NCI-H187 (cell line): ENCODE data around the gene SLC2A13.

ENCODE experiments used
- DNase-seq, 2 experiments: peaks; one replicate each; lab custom pipeline; 2025; lab: John Stamatoyannopoulos, UW

Gene SLC2A13

DNA sequence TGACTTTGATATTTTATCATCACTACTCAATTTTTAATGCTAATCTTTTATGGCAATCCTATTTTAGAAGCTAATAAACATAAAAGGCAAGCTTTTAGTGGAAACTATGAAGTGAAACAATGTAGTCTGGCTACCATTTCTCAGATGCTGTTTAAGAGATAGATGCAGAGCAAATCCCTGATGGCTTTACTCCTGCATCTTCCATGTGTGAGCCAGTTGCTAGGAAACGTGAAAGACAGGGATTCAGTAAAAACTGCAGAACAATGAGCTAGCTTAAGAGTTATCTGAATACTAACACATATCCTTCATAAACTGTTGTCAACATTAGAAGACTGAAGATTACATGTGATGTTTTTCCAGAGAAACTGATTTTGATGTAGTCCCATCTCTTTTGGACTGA, 112.6 kb downstream of the SLC2A13 start:
- DNase-seq = no peak

- DNase-seq = no peak
Observed at GRCh38 chr12:39990122-39991101, 115.5 kb downstream of the SLC2A13 start.

DNA sequence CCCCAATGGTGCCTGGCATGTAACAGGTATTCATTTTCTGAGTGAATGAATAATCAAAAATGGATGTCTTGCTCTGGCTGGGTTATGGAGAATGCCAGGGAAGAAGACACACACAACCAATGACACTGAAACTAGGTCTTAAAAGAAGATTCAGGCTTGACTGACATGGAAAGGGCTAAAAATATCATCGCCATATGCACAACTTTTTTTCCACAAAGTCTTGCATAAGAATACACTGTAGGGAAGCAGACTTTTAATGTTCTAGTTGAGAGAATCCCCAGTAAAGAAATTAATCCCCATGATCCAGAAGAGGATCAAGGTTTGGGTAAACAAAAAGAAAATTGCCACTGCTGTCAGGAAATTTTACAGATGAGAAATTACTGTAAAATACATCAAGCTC, 116.4 kb downstream of the SLC2A13 start:
- no peak for DNase-seq

- no peak for DNase-seq
Observed at GRCh38 chr12:39988574-39988973, 117.3 kb downstream of the SLC2A13 start.

- DNase-seq = no peak
Observed at GRCh38 chr12:39986674-39987073, 119.2 kb downstream of the SLC2A13 start.

DNA sequence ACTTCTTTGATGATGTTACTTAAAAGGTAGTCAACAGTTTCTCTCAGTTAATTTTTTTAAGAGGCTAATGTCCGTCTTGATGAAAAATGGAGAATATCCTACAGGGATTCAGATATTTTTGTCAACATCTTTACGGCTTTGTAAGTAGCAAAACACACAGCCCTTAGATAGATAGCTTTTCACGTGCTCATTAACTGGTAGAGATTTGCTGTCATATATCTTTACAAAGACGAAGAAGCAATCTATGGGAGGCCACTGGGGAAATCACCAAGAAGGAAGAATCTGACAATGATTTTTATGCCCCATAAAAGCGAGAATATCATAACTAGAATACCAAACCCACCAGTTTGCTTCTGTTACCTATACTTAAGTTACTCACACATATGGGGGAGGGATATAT, 121.2 kb downstream of the SLC2A13 start:
- DNase-seq = no peak

- DNase-seq = no peak
Observed at GRCh38 chr12:39975374-39975918, 130.4 kb downstream of the SLC2A13 start.

DNA sequence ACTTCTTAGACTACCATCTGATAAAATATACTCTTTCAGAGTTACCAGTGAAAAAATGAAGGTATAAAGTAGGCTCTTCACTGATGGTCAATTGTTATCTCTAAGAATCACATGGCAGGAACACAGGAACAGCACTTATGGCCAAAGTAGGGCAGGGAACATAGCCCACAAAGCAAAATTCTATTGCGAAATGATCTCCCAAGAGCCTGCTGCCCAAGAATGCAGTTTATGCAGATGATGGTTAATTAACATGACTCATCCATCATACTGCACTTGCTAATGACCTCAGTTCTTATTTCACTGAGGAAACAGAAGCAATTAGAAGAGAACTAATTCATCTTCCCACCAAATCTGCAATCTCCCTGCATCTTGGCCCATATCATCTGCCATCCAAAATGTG, 133.8 kb downstream of the SLC2A13 start:
- DNase-seq = no peak

- no peak for DNase-seq
Observed at GRCh38 chr12:39971348-39971747, 134.5 kb downstream of the SLC2A13 start.

- no peak for DNase-seq
Observed at GRCh38 chr12:39966721-39967120, 139.2 kb downstream of the SLC2A13 start.

GRCh38 chr12:39966256-39966655, 139.6 kb downstream of the SLC2A13 start:
- DNase-seq = no peak

GRCh38 chr12:39959467-39959866, 146.4 kb downstream of the SLC2A13 start:
- no peak for DNase-seq

DNA sequence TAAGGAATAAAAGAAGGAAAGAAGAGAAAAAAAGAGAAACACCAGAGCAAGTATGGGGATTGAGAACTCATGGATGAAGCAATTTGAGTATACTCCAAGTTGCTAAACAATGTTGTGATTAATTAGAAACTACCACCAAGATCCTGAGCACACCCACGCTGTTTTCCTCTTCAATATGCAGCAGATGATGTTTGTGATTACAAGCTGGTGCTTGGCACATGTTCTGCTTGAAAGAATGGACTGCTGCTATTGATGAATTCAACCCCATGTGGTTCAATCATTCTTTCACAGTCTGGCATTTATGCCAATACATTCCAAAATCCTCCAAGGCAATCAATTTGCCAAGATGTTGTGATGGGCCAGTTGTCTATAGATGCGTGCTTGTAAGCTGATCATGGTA, 146.8 kb downstream of the SLC2A13 start:
- DNase-seq = no peak

GRCh38 chr12:39958377-39958776, 147.5 kb downstream of the SLC2A13 start:
- no peak for DNase-seq

DNA sequence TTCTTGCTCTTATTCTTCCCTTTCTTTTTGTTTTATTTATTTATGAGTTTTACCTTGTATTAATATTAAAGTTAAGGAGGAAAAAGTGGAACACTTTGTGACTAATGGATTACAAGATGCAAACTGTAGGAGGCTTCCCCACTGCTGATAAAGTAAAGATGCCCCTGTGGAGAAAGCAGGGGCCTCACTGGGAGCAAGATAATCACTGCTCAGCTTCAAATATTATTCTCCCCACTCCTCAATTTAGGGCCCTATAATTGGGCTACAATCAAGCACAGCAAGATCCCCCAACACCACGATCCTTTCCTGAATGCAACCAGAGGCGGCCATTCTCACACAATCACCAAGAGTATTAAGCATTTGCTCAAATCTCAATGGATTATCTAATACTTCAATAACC, 149.2 kb downstream of the SLC2A13 start:
- no peak for DNase-seq

- no peak for DNase-seq
Observed at GRCh38 chr12:39946361-39947280, 159.3 kb downstream of the SLC2A13 start.

DNA sequence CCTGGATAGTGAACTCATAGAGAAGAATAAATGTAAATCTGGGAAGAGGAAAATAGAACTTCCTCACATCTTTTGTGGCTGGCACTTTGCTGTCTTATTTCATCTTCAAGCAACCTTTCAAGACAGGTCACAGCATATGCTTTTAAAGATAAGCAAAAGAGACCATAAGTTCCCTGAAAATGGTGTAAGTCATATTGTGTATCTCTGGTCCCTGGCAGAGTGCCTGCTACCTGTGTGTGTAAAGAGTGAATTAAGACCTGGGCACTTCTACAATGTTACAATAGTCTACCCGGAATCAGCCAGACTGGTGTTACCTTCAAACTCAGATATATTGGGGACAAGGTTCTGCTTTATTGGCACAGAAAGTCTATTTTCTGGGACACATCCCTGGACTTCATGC, 168.8 kb downstream of the SLC2A13 start:
- DNase-seq = no peak

GRCh38 chr12:39935839-39936238, 170.0 kb downstream of the SLC2A13 start:
- DNase-seq = no peak

- DNase-seq = no peak
Observed at GRCh38 chr12:39935275-39935674, 170.6 kb downstream of the SLC2A13 start.

GRCh38 chr12:39931857-39932256, 174.0 kb downstream of the SLC2A13 start:
- DNase-seq = no peak

DNA sequence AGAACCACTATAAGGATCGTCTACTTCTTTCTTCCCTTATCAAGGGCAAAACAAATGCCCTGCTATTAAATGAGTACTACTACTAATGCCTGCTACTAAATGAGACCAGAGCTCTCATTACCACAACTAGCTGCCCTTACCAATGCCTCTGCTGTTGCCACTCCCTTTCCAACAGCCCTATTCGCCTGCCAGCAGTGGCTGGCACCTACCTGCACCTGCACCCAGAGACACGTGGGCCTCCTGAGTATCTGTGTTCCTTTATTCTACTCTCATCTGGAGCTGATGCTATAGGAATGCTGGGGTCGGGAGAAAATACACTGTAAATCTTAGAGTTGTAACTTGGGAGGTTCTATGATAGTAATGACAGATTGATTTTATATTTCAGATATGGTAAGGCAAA, 174.7 kb downstream of the SLC2A13 start:
- no peak for DNase-seq

DNA sequence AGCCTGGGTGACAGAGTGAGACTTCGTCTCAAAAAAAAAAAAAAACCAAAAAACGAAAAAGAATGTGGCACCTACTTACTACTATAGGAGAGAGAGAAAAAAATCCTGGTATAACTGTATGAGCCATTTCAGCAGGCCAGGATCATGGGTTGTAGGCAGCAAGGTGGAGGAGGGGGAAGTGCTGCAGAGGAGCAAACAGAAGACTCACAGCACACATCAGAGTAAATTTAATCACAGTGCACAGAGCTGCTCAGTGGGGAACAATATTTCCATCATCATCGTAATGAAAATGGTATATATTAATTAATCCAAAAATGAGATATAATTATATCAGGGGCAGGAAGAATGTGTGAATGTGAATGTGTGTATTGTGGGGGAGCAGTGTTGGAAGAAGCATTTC, 175.8 kb downstream of the SLC2A13 start:
- DNase-seq = no peak
